Liver (tissue), 9 donors: ENCODE results near the gene OCA2. TPM values are rescaled to one million over a fixed set of nuclear protein-coding genes. Genes with fewer than 3 reads are reported as not detected.

Source experiments
- DNase-seq: peaks from one replicate; pipeline ENCODE4 v3.0.0-alpha.2; 2017; ENCODE audit warnings: low spot score
- H3K27ac ChIP-seq, 2 donors: one replicate each; pipeline ENCODE4 v1.7.0; 2013; ENCODE audit warnings: inconsistent platforms in 2 of 2, low read length in 2 of 2, control low read depth in 1 of 2, low read depth in 1 of 2, mild to moderate bottlenecking in 1 of 2
- H3K27me3 ChIP-seq, 4 donors: one replicate each; pipeline versions ENCODE4 v1.6.1 to v1.7.0; 2013; ENCODE audit warnings: low read length in 3 of 4, inconsistent platforms in 1 of 4, mild to moderate bottlenecking in 1 of 4, moderate library complexity in 1 of 4; ENCODE audit not compliant: control insufficient read depth in 4 of 4, insufficient read depth in 4 of 4
- H3K36me3 ChIP-seq, 4 donors: one replicate each; pipeline versions ENCODE4 v1.6.1 to v1.7.0; 2013; ENCODE audit warnings: low read length in 3 of 4, mild to moderate bottlenecking in 3 of 4, low read depth in 1 of 4, moderate library complexity in 1 of 4; ENCODE audit not compliant: control insufficient read depth in 4 of 4, insufficient read depth in 3 of 4
- H3K4me1 ChIP-seq, 4 donors: one replicate each; pipeline versions ENCODE4 v1.6.1 to v1.7.0; 2013; ENCODE audit warnings: low read length in 3 of 4, mild to moderate bottlenecking in 3 of 4, moderate library complexity in 1 of 4; ENCODE audit not compliant: control insufficient read depth in 4 of 4, insufficient read depth in 4 of 4
- H3K4me3 ChIP-seq, 3 donors: one replicate each; pipeline versions ENCODE4 v1.6.1 to v1.7.0; 2013; ENCODE audit warnings: low read length in 3 of 3, control low read depth in 1 of 3, low read depth in 1 of 3, mild to moderate bottlenecking in 1 of 3
- H3K9ac ChIP-seq, 2 donors: one replicate each; pipeline ENCODE4 v1.7.0; 2013; ENCODE audit warnings: low read length in 2 of 2, mild to moderate bottlenecking in 2 of 2, moderate library complexity in 2 of 2, control low read depth in 1 of 2, low read depth in 1 of 2
- H3K9me3 ChIP-seq, 4 donors: one replicate each; pipeline versions ENCODE4 v1.6.1 to v1.7.0; 2013; ENCODE audit warnings: low read length in 3 of 4; ENCODE audit not compliant: control insufficient read depth in 4 of 4
- EGR1 ChIP-seq, 2 donors: IDR thresholded peaks; 2 replicates each; pipeline ENCODE4 v1.6.1; 2016 to 2018; ENCODE audit warnings: antibody characterized with exemption in 2 of 2, low read depth in 2 of 2
- FOXA1 ChIP-seq: IDR thresholded peaks from 2 replicates; pipeline ENCODE4 v1.6.1; 2016; ENCODE audit warnings: antibody characterized with exemption
- FOXA2 ChIP-seq: IDR thresholded peaks from 2 replicates; pipeline ENCODE4 v1.6.1; 2016; ENCODE audit warnings: antibody characterized with exemption
- GABPA ChIP-seq, 2 donors: IDR thresholded peaks in 1 of 2; conservative IDR thresholded peaks in 1 of 2; 2 replicates each; pipeline ENCODE4 v1.6.1; 2016; ENCODE audit warnings: antibody characterized with exemption in 2 of 2, mild to moderate bottlenecking in 1 of 2, moderate library complexity in 1 of 2
- HNF4A ChIP-seq, 2 donors: conservative IDR thresholded peaks; 2 replicates each; pipeline ENCODE4 v1.6.1; 2016; ENCODE audit warnings: antibody characterized with exemption in 2 of 2, mild to moderate bottlenecking in 2 of 2
- HNF4G ChIP-seq: IDR thresholded peaks from 2 replicates; pipeline ENCODE4 v1.6.1; 2016; ENCODE audit warnings: antibody characterized with exemption
- JUND ChIP-seq, 2 donors: IDR thresholded peaks; 2 replicates each; pipeline ENCODE4 v1.6.1; 2016; ENCODE audit warnings: antibody characterized with exemption in 2 of 2
- NR2F2 ChIP-seq: IDR thresholded peaks from 2 replicates; pipeline ENCODE4 v1.6.1; 2016; ENCODE audit warnings: antibody characterized with exemption
- RAD21 ChIP-seq, 2 donors: IDR thresholded peaks; 2 replicates each; pipeline ENCODE4 v1.6.1; 2016; ENCODE audit warnings: antibody characterized with exemption in 2 of 2, mild to moderate bottlenecking in 2 of 2
- RXRA ChIP-seq, 2 donors: IDR thresholded peaks; 2 replicates each; pipeline ENCODE4 v1.6.1; 2017 to 2018; ENCODE audit warnings: antibody characterized with exemption in 2 of 2, mild to moderate bottlenecking in 1 of 2
- SP1 ChIP-seq: IDR thresholded peaks from 2 replicates; pipeline ENCODE4 v1.6.1; 2018; ENCODE audit warnings: antibody characterized with exemption, mild to moderate bottlenecking
- TAF1 ChIP-seq: conservative IDR thresholded peaks from 2 replicates; pipeline ENCODE4 v1.6.1; 2016; ENCODE audit warnings: antibody characterized with exemption, mild to moderate bottlenecking
- YY1 ChIP-seq: IDR thresholded peaks from 2 replicates; pipeline ENCODE4 v1.6.1; 2016; ENCODE audit warnings: antibody characterized with exemption, mild to moderate bottlenecking
- WGBS: extraction: QIAGEN DNeasy Blood & Tissue Kit; methylation state at CpG from one replicate; pipeline ENCODE4 v1.1.7; 2013; 5-methylcytosine and 5-hydroxymethylcytosine counted together
- polyA plus RNA-seq, 2 donors: library from polyadenylated mRNA; stranded (reverse) in 1 of 2; unstranded in 1 of 2; fragments of 200-250 nt in 1 of 2; fragments of >200 nt in 1 of 2; fragmentation: Nextera tagmentation in 1 of 2; extraction: Ambion mirVana in 1 of 2; gene quantifications; one replicate each; pipeline versions ENCODE4 v1.2.1 to v1.2.3, GENCODE V29; 2013 to 2015
- total RNA-seq, 2 donors: library from RNA; depleted of rRNA; stranded (reverse); fragments of >200 nt; gene quantifications; one replicate each; pipeline ENCODE4 v1.2.3, GENCODE V29; 2014
- TF ChIP-seq, protein P1 (sequence below): IDR thresholded peaks from 2 replicates; pipeline ENCODE4 v1.6.1; 2016; ENCODE audit warnings: antibody characterized with exemption
- TF ChIP-seq, protein P2 (sequence below): fragments of 150-350 bp; IDR thresholded peaks from 2 replicates; pipeline ENCODE4 v1.5.1; 2017; ENCODE audit warnings: improper control_type of control experiment, low read depth, low read length; ENCODE audit not compliant: missing input control
- TF ChIP-seq, protein P3 (sequence below): IDR thresholded peaks from 2 replicates; pipeline ENCODE4 v1.6.1; 2016; ENCODE audit warnings: antibody characterized with exemption
- TF ChIP-seq, protein P4 (sequence below): IDR thresholded peaks from 2 replicates; pipeline ENCODE4 v1.6.1; 2016; ENCODE audit warnings: antibody characterized with exemption, mild to moderate bottlenecking
- TF ChIP-seq, protein P5 (sequence below): IDR thresholded peaks from 2 replicates; pipeline ENCODE4 v1.6.1; 2016; ENCODE audit warnings: antibody characterized with exemption
- donor health status: healthy.
- donor health status: healthy.
- donor health status: healthy.
- donor health status: healthy.
- donor health status: healthy.

Gene OCA2
- total and polyA plus RNA-seq, 4 donors = 0.02 to 0.56 (median 0.15) TPM

DNA sequence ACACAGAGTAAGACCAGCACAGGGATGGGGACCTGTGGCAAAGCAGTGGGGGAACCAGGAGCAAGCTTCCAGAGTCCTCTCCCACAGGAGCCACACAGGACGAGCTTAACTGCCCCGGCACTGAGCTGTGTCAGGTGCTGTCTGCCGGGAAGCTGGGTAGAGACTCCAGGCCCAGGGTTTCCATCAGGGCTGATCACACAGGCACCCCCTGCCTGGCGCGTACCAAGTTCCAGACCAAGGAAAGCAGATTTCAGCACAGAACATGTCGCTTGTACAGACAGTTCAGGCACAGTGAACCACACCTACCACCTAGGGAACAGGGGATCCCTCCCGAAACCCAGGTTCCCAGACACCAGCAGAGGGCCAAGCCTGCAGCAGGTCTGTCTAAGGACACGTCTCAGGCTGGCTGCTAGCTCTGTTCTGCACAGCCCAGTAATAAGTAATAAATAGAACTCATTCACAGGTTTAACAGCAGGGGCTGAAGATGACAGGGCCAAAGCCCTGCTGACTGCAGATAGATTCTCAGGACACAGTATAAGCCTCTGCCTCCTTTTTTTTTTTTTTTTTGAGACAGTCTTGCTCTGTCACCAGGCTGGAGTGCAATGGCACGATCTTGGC is 30.2 kb upstream of the OCA2 start:
- Histone ChIP-seq H3K27me3 (no peaks in the 10 kb centered on the region), H3K36me3 (peaks cover 5 to 35% (median 19%) of the 10 kb centered on the region in 4 donors), H3K9me3 (no peaks in the 10 kb centered on the region), H3K4me3 (no peak overlapping the region), H3K9ac (no peak overlapping the region), H3K4me1 (no peaks in the 10 kb centered on the region), H3K27ac (no peak overlapping the region)
- TF ChIP-seq, protein P1, sequence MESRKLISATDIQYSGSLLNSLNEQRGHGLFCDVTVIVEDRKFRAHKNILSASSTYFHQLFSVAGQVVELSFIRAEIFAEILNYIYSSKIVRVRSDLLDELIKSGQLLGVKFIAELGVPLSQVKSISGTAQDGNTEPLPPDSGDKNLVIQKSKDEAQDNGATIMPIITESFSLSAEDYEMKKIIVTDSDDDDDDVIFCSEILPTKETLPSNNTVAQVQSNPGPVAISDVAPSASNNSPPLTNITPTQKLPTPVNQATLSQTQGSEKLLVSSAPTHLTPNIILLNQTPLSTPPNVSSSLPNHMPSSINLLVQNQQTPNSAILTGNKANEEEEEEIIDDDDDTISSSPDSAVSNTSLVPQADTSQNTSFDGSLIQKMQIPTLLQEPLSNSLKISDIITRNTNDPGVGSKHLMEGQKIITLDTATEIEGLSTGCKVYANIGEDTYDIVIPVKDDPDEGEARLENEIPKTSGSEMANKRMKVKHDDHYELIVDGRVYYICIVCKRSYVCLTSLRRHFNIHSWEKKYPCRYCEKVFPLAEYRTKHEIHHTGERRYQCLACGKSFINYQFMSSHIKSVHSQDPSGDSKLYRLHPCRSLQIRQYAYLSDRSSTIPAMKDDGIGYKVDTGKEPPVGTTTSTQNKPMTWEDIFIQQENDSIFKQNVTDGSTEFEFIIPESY = no peak
- no peak for DNase-seq
- WGBS = 97% methylated on average over 9 of the region's 9 CpGs

DNA sequence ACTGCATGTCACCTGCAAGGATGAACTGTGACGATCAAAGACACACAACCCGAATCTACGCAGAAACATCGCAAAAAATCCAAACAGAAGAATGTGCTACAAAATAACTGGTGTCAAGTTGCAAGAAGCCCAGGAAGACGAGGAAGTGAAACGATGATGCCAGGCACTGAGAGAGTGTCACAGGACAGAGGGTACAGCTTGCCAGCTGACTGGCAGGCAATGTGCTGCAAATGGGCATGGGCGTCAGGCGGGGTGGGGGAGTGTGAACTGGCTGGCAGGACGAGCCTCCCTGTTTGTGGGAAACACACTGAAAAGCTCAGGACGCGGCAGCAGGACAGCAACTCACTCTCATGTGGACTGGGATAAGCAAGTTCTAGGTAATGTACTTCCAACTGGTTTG is 28.9 kb upstream of the OCA2 start:
- TF ChIP-seq SP1 = no peak
- TF ChIP-seq JUND (IDR thresholded peaks at IDR 0.05) = no peak
- no peak for TF ChIP-seq RXRA (IDR thresholded peaks at IDR 0.05)
- TF ChIP-seq NR2F2 = no peak
- TF ChIP-seq, protein P2, sequence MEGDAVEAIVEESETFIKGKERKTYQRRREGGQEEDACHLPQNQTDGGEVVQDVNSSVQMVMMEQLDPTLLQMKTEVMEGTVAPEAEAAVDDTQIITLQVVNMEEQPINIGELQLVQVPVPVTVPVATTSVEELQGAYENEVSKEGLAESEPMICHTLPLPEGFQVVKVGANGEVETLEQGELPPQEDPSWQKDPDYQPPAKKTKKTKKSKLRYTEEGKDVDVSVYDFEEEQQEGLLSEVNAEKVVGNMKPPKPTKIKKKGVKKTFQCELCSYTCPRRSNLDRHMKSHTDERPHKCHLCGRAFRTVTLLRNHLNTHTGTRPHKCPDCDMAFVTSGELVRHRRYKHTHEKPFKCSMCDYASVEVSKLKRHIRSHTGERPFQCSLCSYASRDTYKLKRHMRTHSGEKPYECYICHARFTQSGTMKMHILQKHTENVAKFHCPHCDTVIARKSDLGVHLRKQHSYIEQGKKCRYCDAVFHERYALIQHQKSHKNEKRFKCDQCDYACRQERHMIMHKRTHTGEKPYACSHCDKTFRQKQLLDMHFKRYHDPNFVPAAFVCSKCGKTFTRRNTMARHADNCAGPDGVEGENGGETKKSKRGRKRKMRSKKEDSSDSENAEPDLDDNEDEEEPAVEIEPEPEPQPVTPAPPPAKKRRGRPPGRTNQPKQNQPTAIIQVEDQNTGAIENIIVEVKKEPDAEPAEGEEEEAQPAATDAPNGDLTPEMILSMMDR = no peak
- no peak for TF ChIP-seq GABPA (IDR thresholded peaks at IDR 0.05 in 1 of 2, conservative IDR thresholded peaks at IDR 0.05 in 1 of 2)
- no peak for TF ChIP-seq FOXA2
- no peak for TF ChIP-seq FOXA1
- no peak for TF ChIP-seq HNF4G
- TF ChIP-seq, protein P1 = no peak
- no peak for TF ChIP-seq TAF1
- no peak for TF ChIP-seq EGR1 (IDR thresholded peaks at IDR 0.05; ENCODE audit: low read depth in 2 of 2)
- no peak for TF ChIP-seq HNF4A (conservative IDR thresholded peaks at IDR 0.05)
- TF ChIP-seq, protein P3, sequence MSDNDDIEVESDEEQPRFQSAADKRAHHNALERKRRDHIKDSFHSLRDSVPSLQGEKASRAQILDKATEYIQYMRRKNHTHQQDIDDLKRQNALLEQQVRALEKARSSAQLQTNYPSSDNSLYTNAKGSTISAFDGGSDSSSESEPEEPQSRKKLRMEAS = no peak
- TF ChIP-seq, protein P4, sequence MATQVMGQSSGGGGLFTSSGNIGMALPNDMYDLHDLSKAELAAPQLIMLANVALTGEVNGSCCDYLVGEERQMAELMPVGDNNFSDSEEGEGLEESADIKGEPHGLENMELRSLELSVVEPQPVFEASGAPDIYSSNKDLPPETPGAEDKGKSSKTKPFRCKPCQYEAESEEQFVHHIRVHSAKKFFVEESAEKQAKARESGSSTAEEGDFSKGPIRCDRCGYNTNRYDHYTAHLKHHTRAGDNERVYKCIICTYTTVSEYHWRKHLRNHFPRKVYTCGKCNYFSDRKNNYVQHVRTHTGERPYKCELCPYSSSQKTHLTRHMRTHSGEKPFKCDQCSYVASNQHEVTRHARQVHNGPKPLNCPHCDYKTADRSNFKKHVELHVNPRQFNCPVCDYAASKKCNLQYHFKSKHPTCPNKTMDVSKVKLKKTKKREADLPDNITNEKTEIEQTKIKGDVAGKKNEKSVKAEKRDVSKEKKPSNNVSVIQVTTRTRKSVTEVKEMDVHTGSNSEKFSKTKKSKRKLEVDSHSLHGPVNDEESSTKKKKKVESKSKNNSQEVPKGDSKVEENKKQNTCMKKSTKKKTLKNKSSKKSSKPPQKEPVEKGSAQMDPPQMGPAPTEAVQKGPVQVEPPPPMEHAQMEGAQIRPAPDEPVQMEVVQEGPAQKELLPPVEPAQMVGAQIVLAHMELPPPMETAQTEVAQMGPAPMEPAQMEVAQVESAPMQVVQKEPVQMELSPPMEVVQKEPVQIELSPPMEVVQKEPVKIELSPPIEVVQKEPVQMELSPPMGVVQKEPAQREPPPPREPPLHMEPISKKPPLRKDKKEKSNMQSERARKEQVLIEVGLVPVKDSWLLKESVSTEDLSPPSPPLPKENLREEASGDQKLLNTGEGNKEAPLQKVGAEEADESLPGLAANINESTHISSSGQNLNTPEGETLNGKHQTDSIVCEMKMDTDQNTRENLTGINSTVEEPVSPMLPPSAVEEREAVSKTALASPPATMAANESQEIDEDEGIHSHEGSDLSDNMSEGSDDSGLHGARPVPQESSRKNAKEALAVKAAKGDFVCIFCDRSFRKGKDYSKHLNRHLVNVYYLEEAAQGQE = no peak
- no peak for TF ChIP-seq YY1
- TF ChIP-seq RAD21 (IDR thresholded peaks at IDR 0.05) = no peak
- TF ChIP-seq, protein P5, sequence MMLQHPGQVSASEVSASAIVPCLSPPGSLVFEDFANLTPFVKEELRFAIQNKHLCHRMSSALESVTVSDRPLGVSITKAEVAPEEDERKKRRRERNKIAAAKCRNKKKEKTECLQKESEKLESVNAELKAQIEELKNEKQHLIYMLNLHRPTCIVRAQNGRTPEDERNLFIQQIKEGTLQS = no peak
- Histone ChIP-seq H3K9me3 (no peaks in the 10 kb centered on the region), H3K36me3 (peaks cover 5 to 39% (median 21%) of the 10 kb centered on the region in 4 donors), H3K4me3 (no peak overlapping the region), H3K4me1 (no peaks in the 10 kb centered on the region), H3K9ac (no peak overlapping the region), H3K27ac (no peak overlapping the region), H3K27me3 (no peaks in the 10 kb centered on the region)
- DNase-seq = no peak
- WGBS = 93% methylated on average over 11 of the region's 11 CpGs
